Lower leg skin (tissue), 3 donors: ENCODE results near the gene EIF2B4.

Source experiments
- CTCF ChIP-seq, 3 donors: fragments of 450-650 bp; IDR thresholded peaks; one replicate each; pipeline ENCODE4 v1.5.1; 2016; ENCODE audit warnings: antibody characterized with exemption in 3 of 3, mild to moderate bottlenecking in 3 of 3, moderate library complexity in 2 of 3
- POLR2A ChIP-seq, 2 donors: fragments of 450-650 bp; IDR thresholded peaks; one replicate each; pipeline ENCODE4 v1.6.1; 2016 to 2017; ENCODE audit warnings: antibody characterized with exemption in 2 of 2, mild to moderate bottlenecking in 1 of 2, moderate library complexity in 1 of 2

GRCh38 chr2:27315122-27315521 is 55.0 kb downstream of the EIF2B4 start:
- no peak for TF ChIP-seq CTCF (IDR thresholded peaks at IDR 0.05)
- TF ChIP-seq POLR2A (IDR thresholded peaks at IDR 0.05) = no peak
